PFSK-1 (cell line): ENCODE measurements around the gene HBS1L.

Source experiments
- FOXP2 ChIP-seq: optimal IDR thresholded peaks from 2 replicates; pipeline ENCODE3; 2011; ENCODE audit warnings: borderline replicate concordance, control low read depth, inconsistent platforms; ENCODE audit not compliant: insufficient read depth; ENCODE audit errors: extremely low read length, extremely low read depth
- POLR2AphosphoS5 ChIP-seq: IDR thresholded peaks from 2 replicates; pipeline ENCODE4 v1.6.1; 2012; ENCODE audit warnings: low read depth, mild to moderate bottlenecking, control low read depth, low read length, moderate library complexity
- SIN3A ChIP-seq: IDR thresholded peaks from 2 replicates; pipeline ENCODE4 v1.6.1; 2012; ENCODE audit warnings: mild to moderate bottlenecking, low read length, moderate library complexity, borderline replicate concordance; ENCODE audit not compliant: insufficient read depth
- TAF1 ChIP-seq: IDR thresholded peaks from 2 replicates; pipeline ENCODE4 v1.6.1; 2012; ENCODE audit warnings: low read length, control low read depth, borderline replicate concordance; ENCODE audit not compliant: insufficient read depth
- TF ChIP-seq, protein P1 (sequence below), 2 experiments: IDR thresholded peaks; 2 replicates each; pipeline versions ENCODE4 v1.6.1 to v1.8.0; 2011 to 2012; ENCODE audit warnings: low read depth in 2 of 2, low read length in 2 of 2, control low read depth in 1 of 2, inconsistent platforms in 1 of 2, mild to moderate bottlenecking in 1 of 2, moderate library complexity in 1 of 2; ENCODE audit not compliant: insufficient read depth in 1 of 2

HBS1L gene

DNA sequence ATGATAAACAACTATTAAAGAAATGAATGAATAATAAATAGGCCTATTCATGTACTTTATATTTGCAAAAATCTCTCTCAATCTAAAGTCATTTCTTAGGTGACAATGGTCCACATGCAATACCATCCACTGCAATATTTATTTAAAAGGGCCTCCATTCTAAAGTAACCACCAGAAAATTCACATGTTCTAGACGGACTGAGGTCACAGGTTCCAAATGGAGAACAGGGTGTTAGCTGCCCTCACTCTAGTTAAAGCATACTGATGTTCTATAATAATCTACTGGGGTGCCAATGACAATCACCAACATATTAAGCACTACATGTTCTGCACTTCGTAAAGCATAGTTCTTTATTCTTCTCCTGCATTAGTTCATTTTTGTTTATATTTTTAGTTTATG lies 1.2 kb downstream of the HBS1L start:
- TF ChIP-seq POLR2AphosphoS5 = no peak
- TF ChIP-seq SIN3A = no peak
- TF ChIP-seq TAF1 = no peak
- TF ChIP-seq, protein P1, sequence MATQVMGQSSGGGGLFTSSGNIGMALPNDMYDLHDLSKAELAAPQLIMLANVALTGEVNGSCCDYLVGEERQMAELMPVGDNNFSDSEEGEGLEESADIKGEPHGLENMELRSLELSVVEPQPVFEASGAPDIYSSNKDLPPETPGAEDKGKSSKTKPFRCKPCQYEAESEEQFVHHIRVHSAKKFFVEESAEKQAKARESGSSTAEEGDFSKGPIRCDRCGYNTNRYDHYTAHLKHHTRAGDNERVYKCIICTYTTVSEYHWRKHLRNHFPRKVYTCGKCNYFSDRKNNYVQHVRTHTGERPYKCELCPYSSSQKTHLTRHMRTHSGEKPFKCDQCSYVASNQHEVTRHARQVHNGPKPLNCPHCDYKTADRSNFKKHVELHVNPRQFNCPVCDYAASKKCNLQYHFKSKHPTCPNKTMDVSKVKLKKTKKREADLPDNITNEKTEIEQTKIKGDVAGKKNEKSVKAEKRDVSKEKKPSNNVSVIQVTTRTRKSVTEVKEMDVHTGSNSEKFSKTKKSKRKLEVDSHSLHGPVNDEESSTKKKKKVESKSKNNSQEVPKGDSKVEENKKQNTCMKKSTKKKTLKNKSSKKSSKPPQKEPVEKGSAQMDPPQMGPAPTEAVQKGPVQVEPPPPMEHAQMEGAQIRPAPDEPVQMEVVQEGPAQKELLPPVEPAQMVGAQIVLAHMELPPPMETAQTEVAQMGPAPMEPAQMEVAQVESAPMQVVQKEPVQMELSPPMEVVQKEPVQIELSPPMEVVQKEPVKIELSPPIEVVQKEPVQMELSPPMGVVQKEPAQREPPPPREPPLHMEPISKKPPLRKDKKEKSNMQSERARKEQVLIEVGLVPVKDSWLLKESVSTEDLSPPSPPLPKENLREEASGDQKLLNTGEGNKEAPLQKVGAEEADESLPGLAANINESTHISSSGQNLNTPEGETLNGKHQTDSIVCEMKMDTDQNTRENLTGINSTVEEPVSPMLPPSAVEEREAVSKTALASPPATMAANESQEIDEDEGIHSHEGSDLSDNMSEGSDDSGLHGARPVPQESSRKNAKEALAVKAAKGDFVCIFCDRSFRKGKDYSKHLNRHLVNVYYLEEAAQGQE (IDR thresholded peaks at IDR 0.05; ENCODE audit: insufficient read depth in 1 of 2, low read depth in 2 of 2, low read length in 2 of 2) = no peak
- TF ChIP-seq FOXP2 = no peak

DNA sequence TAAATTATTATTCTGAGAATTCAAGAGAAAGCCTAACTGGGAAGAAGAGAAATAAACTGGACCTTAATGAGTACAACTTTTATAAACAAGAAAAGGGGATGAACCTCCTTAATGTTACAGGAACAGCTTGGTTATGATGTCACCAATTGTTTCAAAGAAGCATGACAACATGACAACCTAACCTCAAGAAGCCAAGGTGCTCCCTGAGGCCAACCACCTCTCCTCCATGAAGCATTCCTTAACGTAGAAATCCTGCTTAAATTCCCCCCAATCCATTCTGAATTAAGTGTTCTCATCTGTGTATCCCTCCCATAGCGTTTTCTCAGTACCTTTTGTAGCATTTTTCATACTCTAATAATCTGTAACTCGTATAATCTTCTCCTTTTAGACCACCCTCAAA lies 1.7 kb downstream of the HBS1L start:
- TF ChIP-seq SIN3A (no peak), TAF1 (no peak), POLR2AphosphoS5 (no peak), FOXP2 (no peak)
- TF ChIP-seq, protein P1 (IDR thresholded peaks at IDR 0.05; ENCODE audit: insufficient read depth in 1 of 2, low read depth in 2 of 2, low read length in 2 of 2) = no peak

DNA sequence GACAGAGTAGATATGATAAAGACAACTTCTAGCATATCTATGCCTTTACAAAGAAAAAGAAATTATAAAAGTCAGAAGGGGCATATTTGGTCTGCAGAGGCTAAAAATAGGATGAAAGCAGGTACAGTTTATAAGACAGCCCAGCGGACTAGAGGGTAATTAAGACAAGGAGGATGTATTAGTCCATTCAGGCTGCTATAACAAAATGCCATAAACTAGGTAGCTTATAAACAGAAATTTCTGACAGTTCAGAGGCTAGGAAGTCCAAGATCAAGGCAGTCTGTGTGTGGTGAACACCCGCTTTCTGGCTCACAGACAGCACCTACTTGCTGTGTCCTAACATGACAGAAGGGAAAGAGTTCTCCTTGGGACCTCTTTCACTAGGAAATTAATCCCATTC lies 5.7 kb downstream of the HBS1L start:
- TF ChIP-seq POLR2AphosphoS5 (no peak), TAF1 (no peak), SIN3A (no peak), FOXP2 (no peak)
- TF ChIP-seq, protein P1 (IDR thresholded peaks at IDR 0.05; ENCODE audit: insufficient read depth in 1 of 2, low read depth in 2 of 2, low read length in 2 of 2) = no peak

DNA sequence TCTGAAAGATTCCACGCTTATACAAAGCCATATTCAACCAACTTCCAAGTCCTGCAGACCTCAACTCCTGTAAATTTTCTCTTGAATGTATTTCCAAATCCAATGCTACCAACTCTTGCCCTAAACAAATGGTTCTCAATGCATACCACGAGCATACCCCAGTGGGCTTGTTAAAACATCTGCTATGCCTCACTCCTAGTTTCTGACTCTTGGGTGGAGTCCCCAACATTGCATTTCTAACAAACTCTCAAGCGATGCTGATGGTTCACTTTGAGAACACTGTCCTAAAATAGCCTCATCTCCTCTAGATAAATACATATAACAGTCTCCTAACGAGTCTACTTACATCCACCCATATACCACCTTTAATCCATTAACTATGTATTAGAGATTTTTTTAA lies 7.3 kb downstream of the HBS1L start:
- no peak for TF ChIP-seq TAF1
- TF ChIP-seq POLR2AphosphoS5 = no peak
- no peak for TF ChIP-seq FOXP2
- no peak for TF ChIP-seq SIN3A

DNA sequence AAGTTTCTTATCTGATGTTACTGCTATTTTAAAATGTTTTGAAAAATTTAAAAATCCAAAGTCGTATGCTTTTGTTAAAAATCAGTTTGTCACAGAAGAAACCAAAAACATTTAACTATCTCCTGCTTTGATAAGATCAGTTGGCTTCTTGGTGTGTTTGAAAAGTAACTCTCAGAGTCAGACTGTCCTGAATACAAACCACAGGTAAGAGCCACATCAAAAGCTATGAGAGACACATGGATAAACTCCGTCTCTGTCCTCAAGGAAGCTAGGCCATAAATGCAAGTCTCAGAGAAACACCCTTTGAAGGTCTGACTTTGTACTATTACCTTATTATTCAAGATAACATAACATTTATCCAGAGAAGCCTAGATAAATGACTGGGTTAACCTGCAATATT lies 7.7 kb downstream of the HBS1L start:
- TF ChIP-seq SIN3A = no peak
- TF ChIP-seq TAF1 = no peak
- no peak for TF ChIP-seq POLR2AphosphoS5
- TF ChIP-seq, protein P1 (IDR thresholded peaks at IDR 0.05; ENCODE audit: insufficient read depth in 1 of 2, low read depth in 2 of 2, low read length in 2 of 2) = no peak
